ENCODE results near the gene PASD1. TPM values are rescaled to one million over a fixed set of nuclear protein-coding genes. Genes with fewer than 3 reads are reported as not detected.
A peak's percentile ranks its signal among the peaks of the same experiment; 100 is the strongest.

The PASD1 gene
- total RNA-seq, 2 donors from 2014 or later = not detected

DNA sequence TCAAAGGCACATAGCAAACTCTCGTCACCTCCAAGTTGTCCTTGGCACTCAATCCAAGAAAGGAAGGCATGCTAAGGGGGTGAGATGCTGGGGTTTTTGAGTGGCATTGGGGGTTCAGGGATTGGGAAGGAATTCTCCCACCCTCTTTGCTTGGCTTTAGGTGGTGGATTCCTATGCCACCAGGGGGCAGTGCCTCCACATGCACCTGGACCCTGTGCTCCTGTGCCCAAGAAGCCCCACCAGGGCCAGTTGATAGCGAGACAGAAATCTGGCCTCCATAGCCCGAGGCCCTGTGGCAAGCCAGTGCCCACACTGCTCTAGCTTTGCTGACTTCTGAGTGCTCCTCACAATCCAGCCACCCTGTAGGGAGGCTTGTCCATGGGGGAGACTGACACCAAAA is 150.4 kb downstream of the PASD1 start:
- H3K27ac Mint-ChIP-seq = no peak overlapping the region
- H3K4me1 Mint-ChIP-seq (ENCODE audit: low read depth) = no peaks in the 10 kb centered on the region
- H3K4me3 Mint-ChIP-seq = no peak overlapping the region
- peaks cover 37% of the 10 kb centered on the region for H3K27me3 Mint-ChIP-seq (ENCODE audit: low read depth)
- no peaks in the 10 kb centered on the region for H3K36me3 Mint-ChIP-seq (ENCODE audit: insufficient read depth in 2 of 2)
- peak; percentile 3 to 20 for DNase-seq
- peak in 1 of 2 donors; percentile 28 for ATAC-seq (replicated peaks in 1 of 2)
- H3K9me3 Mint-ChIP-seq = no peaks in the 10 kb centered on the region

DNA sequence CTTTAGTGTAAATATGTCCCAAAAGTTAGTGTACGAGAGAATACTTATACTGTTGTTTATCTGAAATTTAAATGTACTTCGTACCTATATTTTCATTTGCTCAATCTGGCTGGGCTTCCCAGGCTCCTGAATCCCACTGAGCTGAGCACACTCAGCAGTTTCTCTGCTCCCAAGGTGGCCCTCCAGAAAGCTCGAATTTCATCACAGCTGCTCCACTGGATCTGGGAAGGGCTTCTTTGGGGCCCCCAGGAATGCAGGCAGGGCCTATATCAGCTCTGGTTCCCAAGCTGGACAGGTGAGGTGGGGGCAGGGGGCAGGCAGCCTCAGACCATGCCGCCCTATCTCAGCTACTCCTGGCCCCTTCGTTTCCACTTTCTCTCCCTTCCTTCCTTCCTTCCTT is 150.9 kb downstream of the PASD1 start:
- ATAC-seq (replicated peaks in 1 of 2) = no peak
- DNase-seq = no peak
- H3K27ac Mint-ChIP-seq = no peak overlapping the region
- no peaks in the 10 kb centered on the region for H3K36me3 Mint-ChIP-seq (ENCODE audit: insufficient read depth in 2 of 2)
- no peaks in the 10 kb centered on the region for H3K9me3 Mint-ChIP-seq
- peaks cover 37% of the 10 kb centered on the region for H3K27me3 Mint-ChIP-seq (ENCODE audit: low read depth)
- H3K4me1 Mint-ChIP-seq (ENCODE audit: low read depth) = no peaks in the 10 kb centered on the region
- H3K4me3 Mint-ChIP-seq = no peak overlapping the region

DNA sequence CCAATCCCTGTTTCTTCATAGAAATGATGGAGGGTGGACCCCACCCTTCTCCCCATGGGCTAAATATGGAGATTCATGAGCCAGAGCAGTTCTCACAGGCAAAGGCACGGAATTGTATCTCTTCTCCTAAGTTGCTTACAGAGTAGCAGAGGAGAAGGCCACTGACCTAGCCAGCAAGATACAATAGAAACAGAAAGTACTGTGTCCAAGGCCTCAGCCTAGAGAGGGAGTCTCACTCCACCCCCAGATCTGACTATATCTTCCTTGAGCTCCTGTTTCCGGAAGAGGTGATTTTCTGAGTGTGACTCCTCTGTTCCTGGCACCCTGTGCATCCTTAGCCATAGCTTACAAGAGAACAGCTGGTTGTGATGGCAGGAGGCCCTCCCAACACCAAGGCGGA is 152.3 kb downstream of the PASD1 start, which contains the start of gene FATE1:
Gene FATE1, plus strand, starts transcription at position 284 of the 400 bp plus-strand sequence. Its CDS starts 85 bp downstream, at position 369.
- DNase-seq (no peak), ATAC-seq (replicated peaks in 1 of 2) (no peak)
- no peak within 1 kb of the TSS for H3K27ac Mint-ChIP-seq
- H3K36me3 Mint-ChIP-seq (ENCODE audit: insufficient read depth in 2 of 2) = no peaks in the 10 kb centered on the region
- no peaks in the 10 kb centered on the region for H3K9me3 Mint-ChIP-seq
- peaks cover 31% of the 10 kb centered on the region for H3K27me3 Mint-ChIP-seq (ENCODE audit: low read depth)
- H3K4me1 Mint-ChIP-seq (ENCODE audit: low read depth) = no peaks in the 10 kb centered on the region
- H3K4me3 Mint-ChIP-seq = no peak within 1 kb of the TSS

GRCh38 chrX:151722241-151722846 is 158.9 kb downstream of the PASD1 start:
- Mint-ChIP-seq H3K27me3 (ENCODE audit: low read depth) (peaks cover 20% of the 10 kb centered on the region), H3K27ac (no peak overlapping the region), H3K9me3 (no peaks in the 10 kb centered on the region), H3K36me3 (ENCODE audit: insufficient read depth in 2 of 2) (no peaks in the 10 kb centered on the region), H3K4me3 (no peak overlapping the region), H3K4me1 (ENCODE audit: low read depth) (no peaks in the 10 kb centered on the region)
- peak in 1 of 2 donors; percentile 9 for DNase-seq
- peak in 1 of 2 donors; percentile 34 for ATAC-seq (replicated peaks in 1 of 2)

- no peak overlapping the region for H3K4me3 Mint-ChIP-seq
- ATAC-seq (replicated peaks in 1 of 2) = no peak
Observed at GRCh38 chrX:151723156-151723760, 159.8 kb downstream of the PASD1 start.

DNA sequence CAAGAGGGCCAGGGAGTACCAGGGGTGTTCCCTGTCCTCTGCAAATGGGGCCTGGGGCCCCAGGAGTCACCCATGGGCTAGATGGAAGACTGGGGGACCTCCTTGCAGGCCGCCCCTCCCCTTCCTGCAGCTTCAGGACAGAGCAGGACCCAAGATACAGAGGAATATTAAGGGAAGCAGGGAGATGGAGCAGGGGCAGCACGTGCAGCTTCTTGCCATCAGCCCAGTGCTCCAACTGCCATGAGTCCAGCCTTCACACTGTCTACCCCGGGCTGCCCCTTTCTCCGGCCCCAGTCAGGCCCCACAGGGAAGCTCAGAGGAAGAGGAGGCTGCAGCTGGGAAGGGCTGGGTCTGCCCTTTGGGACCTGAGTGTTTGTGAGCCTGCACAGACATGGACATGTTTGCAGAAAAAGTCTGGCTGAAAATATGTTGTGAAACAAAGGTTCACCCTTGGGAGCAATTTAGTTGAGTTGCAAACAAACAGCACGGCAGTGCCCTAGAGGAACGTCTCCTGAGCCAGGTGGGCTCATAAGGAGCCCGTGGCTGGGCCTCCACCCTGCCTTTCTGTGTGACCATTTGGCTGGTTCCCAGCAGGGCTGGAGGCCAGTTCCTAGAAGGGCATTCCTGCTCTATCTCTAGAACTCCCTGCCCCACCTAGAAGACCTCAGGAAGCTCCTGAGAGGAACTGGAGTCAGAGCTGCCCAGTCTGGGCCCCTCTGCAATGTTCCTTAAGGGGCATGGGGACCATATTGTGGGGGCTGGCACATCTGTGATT is 161.3 kb downstream of the PASD1 start:
- H3K27me3 Mint-ChIP-seq (ENCODE audit: low read depth) = peaks cover 8% of the 10 kb centered on the region
- DNase-seq = no peak
- ATAC-seq (replicated peaks in 1 of 2) = no peak
- no peak overlapping the region for H3K4me3 Mint-ChIP-seq
- H3K27ac Mint-ChIP-seq = no peak overlapping the region
- no peaks in the 10 kb centered on the region for H3K4me1 Mint-ChIP-seq (ENCODE audit: low read depth)
- no peaks in the 10 kb centered on the region for H3K36me3 Mint-ChIP-seq (ENCODE audit: insufficient read depth in 2 of 2)
- H3K9me3 Mint-ChIP-seq = no peaks in the 10 kb centered on the region

More at GRCh38 chrX:151723156-151723760, 159.8 kb downstream of the PASD1 start:
- H3K9me3 Mint-ChIP-seq = no peaks in the 10 kb centered on the region
- peaks cover 13% of the 10 kb centered on the region for H3K27me3 Mint-ChIP-seq (ENCODE audit: low read depth)
- H3K36me3 Mint-ChIP-seq (ENCODE audit: insufficient read depth in 2 of 2) = no peaks in the 10 kb centered on the region
- H3K4me1 Mint-ChIP-seq (ENCODE audit: low read depth) = no peaks in the 10 kb centered on the region
- DNase-seq = no peak
- no peak overlapping the region for H3K27ac Mint-ChIP-seq

DNA sequence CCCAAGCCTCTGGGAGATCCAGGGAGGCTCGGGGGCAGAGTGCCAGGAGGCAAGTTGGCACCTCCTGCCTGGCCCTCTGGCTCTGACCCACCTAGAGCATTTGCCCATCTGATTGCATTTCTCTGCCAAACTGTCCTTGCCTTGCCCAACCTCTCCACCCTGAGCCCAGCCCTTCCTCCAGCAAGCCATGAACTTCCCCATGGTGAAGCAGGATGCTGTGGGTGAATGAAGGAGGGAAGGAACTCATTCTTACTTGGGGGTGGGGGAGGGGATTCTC is 161.8 kb downstream of the PASD1 start:
- no peak overlapping the region for H3K27ac Mint-ChIP-seq
- no peaks in the 10 kb centered on the region for H3K4me1 Mint-ChIP-seq (ENCODE audit: low read depth)
- no peak overlapping the region for H3K4me3 Mint-ChIP-seq
- DNase-seq (no peak), ATAC-seq (replicated peaks in 1 of 2) (no peak)
- peaks cover 13% of the 10 kb centered on the region for H3K27me3 Mint-ChIP-seq (ENCODE audit: low read depth)
- H3K36me3 Mint-ChIP-seq (ENCODE audit: insufficient read depth in 2 of 2) = no peaks in the 10 kb centered on the region
- H3K9me3 Mint-ChIP-seq = no peaks in the 10 kb centered on the region

Other genes with a start within 250 kb of the PASD1 start
- 10 to 100 TPM; 29.3 to 30.6 TPM for gene VMA21, start 166.5 kb upstream of the PASD1 start, total RNA-seq
- gene PRRG3, start 131.8 kb downstream of the PASD1 start, total RNA-seq = not detected
- not detected for gene FATE1, start 152.4 kb downstream of the PASD1 start, total RNA-seq
- not detected for gene CNGA2, start 171.1 kb downstream of the PASD1 start, total RNA-seq